ENCODE results near the gene LRRIQ4.

Gene LRRIQ4

DNA sequence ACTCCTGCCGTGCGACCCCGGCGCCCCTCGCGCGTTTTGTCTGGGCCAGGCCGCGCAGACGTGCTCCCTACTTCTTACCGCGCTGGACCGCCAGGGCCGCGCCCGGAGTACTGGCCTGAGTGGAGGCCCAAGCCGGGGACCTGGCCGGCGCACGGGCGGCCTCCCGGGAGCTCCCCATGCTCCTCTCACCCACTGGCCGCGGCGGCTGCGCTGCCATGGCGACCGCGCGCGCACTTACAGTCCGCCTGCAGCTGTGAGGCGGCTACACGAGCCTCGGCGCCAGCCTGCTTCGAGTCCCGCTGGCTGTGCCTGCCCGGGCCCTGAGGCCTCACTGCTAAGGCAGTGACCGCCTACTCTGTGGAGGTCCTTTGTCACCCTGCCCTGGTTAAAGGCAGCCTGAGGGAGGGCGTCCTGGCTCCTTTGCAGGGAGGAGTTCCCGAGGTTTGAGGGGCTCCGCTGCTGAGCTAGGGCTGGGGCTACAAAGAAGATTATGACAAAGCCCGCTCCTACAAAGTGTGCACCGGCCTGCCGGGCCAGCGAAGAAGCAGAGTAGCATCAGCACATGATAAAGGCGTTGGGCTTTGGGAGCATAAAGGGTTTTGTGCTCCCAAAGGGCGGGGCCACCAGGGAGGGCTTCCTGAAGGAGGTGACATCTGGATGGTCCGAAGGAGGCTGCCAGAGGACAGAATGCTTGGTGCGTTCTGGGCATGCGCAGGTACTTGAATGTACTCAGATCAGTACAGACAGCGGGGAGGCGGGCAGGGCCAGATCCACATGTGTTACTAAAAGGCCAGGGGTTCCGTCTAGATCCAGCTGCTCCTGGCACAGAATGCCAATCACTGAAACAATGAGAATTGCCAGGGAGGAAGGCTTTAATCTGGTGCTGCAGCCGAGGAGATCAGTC, at the start of gene LRRIQ4, which contains the start of gene LRRC34:
Gene LRRIQ4 (plus strand): TSS at position 539 of the 904 bp plus-strand sequence. CDS start 9,052 bp downstream, outside the sequence.
Gene LRRC34 (minus strand): TSS at position 573 of the 904 bp plus-strand sequence. CDS start 356 bp downstream, at position 217.
- DNase-seq (ENCODE audit: low spot score): peak; percentile 60

DNA sequence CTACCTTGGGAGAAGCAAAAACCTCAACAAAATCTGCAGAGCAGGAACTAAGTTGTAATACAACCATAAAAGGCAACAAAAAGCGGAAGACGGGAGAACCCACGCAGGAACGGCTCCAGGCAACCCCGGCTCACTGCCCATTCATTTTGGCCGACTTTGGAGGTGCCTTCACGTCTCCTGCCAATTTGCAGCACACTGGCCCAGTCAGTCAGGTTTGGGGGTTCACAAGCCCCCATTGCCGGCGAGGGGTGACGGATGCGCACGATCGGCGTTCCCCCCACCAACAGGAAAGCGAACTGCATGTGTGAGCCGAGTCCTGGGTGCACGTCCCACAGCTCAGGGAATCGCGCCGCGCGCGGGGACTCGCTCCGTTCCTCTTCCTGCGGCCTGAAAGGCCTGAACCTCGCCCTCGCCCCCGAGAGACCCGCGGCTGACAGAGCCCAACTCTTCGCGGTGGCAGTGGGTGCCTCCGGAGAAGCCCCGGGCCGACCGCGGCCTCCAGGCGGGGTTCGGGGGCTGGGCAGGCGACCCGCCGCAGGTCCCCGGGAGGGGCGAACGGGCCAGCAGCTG, 48.3 kb upstream of the LRRIQ4 start:
- peak; percentile 49 for DNase-seq (ENCODE audit: low spot score)

- peak; percentile 85 for DNase-seq (ENCODE audit: low spot score)
Observed at GRCh38 chr3:169764882-169765612, 47.6 kb upstream of the LRRIQ4 start, which contains the start of gene TERC. Gene TERC (minus strand): TSS chr3:169765060.

GRCh38 chr3:169769287-169770181, 43.1 kb upstream of the LRRIQ4 start, which contains the start of gene ACTRT3:
Gene ACTRT3 (minus strand): TSS chr3:169769561. CDS start chr3:169769520, 41 bp downstream.
- DNase-seq (ENCODE audit: low spot score): peak; percentile 90

DNA sequence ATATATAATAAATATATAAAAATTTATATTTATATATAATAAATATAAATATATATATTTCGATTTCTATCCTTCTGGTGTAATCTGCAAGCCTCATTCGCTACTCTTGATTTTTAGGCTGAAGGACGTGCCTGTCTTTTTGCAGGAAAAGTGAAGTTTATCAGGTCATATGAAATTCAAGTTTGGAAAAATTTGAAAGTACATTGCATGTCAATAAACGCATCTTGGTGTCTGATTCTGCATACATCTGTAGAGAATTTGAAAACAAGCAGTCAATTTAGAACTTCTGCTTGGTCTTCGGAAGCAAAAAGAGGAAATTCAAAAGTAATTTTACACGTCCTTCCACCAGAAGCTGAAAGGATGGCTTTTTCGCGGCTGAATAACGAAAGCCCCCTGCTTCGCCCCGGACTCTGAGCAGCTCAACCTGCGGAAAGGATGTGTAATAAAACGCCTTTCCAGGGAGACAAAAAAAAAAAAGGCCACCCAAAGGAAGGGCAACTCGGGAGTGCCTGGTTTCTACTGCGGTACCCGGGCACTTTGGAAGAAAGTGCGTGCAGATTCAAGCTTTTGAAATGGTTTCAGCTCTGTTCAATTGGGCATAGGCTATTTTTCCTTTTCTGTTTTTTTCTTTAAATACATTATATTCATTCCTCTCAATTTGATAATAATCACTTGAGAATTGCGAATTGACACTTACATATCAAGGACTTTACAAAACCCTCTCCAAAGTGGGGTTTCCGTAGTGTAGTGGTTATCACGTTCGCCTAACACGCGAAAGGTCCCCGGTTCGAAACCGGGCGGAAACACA, 41.0 kb upstream of the LRRIQ4 start:
- peak; percentile 90 for DNase-seq (ENCODE audit: low spot score)

- DNase-seq (ENCODE audit: low spot score): peak; percentile 70
Observed at GRCh38 chr3:169772305-169772896, 40.3 kb upstream of the LRRIQ4 start.

DNA sequence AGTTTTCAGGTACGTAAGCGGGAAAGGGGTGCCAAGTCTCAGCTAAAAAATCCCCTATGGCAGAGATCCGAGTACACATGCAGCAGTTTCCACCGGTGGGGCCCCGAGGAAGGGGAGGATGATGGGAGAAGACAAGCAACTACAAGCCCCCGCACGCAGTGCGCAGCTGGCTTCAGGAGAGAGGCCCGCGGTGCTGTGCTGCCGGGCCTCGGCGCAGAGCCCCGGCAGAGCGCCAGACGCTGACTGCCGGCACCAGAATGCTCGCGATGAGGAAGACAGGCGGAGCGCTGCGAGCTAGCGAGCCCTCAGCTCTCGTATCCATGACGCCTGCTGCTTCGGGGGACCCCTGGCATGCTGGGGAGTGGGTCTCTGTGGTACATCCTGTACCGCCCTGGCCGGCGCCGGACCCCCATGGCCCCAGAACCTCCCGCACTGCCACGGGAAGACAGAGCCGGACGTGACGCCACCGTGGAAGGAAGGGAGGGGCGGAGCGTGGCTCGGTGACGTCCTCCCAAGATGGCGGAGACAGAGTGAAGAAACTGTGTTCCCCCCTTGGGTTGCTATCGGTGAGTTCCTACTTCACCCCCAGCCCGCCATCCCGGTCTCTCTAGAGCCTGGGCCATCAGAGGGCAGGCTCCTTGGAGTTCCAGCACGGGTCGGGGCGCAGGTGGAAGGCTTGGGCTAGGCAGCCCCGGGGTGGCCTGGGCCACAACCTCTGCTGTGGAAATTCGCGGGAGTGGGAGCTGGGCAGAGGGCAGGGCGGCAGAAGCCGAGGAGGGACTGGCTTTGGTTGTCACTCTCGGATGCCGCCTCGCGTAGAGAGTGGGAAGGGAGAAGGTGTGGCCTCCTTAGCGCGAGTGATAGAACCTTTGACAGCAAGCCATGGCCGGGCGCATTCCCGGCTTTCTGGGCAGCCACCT, 39.5 kb upstream of the LRRIQ4 start, which contains the start of gene MYNN:
Gene MYNN (plus strand): TSS at position 500 of the 920 bp plus-strand sequence. CDS start 900 bp downstream, outside the sequence.
- DNase-seq (ENCODE audit: low spot score): peak; percentile 93

- DNase-seq (ENCODE audit: low spot score): no peak
Observed at GRCh38 chr3:169774186-169774585, 38.5 kb upstream of the LRRIQ4 start.

DNA sequence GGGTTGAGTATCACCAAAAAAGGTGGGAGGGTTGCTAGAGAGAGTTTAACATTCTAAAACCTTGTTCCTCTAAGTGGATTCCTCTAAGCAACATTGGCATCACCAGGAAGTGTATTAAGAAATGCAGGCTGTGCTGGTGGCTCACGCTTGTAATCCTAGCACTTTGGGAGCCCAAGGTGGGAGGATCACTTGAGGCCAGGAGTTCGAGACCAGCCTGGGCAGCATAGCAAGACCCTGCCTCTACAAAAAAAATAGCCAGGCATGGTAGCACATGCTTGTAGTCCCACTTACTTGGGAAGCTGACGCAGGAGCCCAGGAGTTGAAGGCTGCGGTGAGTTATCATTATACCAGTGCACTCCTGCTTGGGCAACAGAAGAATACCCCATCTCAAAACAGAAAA, 34.8 kb upstream of the LRRIQ4 start:
- DNase-seq (ENCODE audit: low spot score): no peak

- DNase-seq (ENCODE audit: low spot score): peak; percentile 55
Observed at GRCh38 chr3:169780742-169781141, 31.9 kb upstream of the LRRIQ4 start.

GRCh38 chr3:169781209-169781855, 31.3 kb upstream of the LRRIQ4 start:
- DNase-seq (ENCODE audit: low spot score): peak; percentile 90

DNA sequence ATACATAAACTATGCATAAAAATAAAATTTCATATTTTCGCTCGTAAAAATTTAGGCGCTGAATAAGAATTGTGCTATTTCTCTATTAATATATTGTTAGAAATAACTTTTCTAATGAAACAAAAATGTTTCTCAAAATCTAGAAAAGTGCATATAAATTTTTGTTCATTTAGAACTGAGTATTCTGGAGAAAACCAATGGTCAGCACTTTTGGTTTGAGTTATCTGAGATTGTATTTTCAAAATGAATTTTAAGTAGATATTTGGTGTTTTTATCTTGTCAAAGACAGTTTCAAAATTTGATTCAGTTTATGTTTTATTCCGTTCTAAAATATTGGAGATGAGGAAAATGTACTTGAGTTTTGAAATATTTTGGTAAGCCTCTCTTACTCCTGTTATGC, 25.6 kb upstream of the LRRIQ4 start:
- no peak for DNase-seq (ENCODE audit: low spot score)

- DNase-seq (ENCODE audit: low spot score): no peak
Observed at GRCh38 chr3:169787791-169788190, 24.9 kb upstream of the LRRIQ4 start.

DNA sequence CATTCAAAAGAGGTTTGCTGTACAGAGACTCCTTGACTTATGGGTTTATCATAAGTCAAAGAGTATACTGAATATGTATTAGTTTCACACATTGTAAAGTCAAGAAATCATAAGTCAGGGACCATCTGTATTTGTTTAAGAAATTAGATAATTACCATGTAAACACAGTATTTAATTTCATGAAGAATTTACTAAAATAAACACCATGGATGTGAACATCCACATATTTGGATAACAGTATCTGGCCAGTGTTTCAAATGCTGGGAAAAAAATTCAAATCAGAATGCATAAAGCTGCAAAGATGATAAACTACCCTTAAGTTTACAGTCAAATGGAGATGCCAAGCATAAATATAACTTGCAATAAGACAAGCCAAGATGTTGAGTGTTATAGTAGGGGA, 22.5 kb upstream of the LRRIQ4 start:
- DNase-seq (ENCODE audit: low spot score): no peak

GRCh38 chr3:169790687-169791429, 21.8 kb upstream of the LRRIQ4 start:
- DNase-seq (ENCODE audit: low spot score): no peak

- DNase-seq (ENCODE audit: low spot score): no peak
Observed at GRCh38 chr3:169792359-169792758, 20.3 kb upstream of the LRRIQ4 start.

DNA sequence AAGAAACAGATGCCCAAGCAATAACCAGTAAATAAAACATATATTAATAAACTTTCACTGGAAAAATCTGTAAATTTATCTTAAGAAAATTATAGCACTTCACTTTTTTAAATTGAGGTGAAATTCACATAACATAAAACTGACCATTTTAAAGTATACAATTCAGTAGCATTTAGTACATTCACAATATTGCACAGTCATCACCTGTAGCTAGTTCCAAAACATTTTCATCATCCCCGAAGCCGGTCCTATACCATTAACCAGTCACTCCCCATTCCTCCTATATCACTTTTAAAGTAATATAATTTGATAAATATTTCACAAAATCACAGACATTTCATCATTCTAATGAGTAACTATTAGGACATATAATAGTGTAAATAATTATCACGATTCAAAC, 8.0 kb upstream of the LRRIQ4 start:
- DNase-seq (ENCODE audit: low spot score): no peak

Data from hematopoietic multipotent progenitor cell treated with erythropoietin and hydrocortisone succinate and interleukin-3 and kit ligand, for 15 days (in vitro differentiated cells).